ENCODE measurements around the gene PHOSPHO1.
"Not testable (repeated sequence)": the region's sequence is repeated elsewhere in the genome, so short reads cannot be mapped to it uniquely, and the experiment has no call there.

Gene PHOSPHO1

GRCh38 chr17:49193513-49194296 is 36.9 kb downstream of the PHOSPHO1 start:
- DNase-seq (ENCODE audit: low read depth in 2 of 2) = no peak

DNA sequence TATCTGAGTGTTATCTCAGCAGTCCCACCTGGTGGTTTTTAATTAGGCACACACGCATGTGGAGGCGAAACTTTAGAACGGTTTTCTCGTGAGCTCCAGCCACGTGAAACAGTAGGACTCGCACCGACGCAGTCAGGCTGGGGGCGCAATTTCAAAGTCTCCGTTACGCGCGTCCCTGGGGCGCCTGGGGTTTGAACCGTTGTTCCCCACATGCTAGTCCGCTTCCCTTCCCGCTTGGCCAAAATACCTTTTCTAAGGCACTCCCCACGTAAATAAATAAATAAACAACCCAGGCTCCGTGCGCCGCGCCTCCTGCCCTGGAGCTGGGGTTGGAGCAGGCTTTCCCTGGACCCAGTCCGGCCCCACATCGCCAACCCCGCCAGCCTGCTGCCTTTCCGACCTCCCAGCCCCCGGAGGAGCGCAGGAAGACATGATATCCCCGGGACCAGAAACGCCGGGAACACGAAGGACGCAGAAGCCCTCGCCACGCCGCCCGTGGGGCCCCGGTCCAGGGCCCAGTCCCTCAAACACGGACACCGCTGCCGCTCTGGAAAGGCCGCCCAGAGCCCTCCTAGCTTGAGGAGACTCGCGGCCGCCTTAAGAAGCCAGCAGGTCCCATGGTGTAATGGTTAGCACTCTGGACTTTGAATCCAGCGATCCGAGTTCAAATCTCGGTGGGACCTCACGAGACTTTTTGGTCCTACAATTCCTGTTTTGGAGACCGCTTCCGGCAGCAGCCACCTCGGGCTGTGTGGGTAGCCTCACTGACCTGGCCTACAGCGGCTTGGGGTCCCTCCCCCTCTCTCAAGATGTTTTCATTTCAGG is 38.5 kb downstream of the PHOSPHO1 start:
- DNase-seq (ENCODE audit: low read depth in 2 of 2) = peak; percentile 62 to 64

- no peak for DNase-seq (ENCODE audit: low read depth in 2 of 2)
These were observed 39.1 kb downstream of the PHOSPHO1 start for GRCh38 chr17:49191409-49191916.

DNA sequence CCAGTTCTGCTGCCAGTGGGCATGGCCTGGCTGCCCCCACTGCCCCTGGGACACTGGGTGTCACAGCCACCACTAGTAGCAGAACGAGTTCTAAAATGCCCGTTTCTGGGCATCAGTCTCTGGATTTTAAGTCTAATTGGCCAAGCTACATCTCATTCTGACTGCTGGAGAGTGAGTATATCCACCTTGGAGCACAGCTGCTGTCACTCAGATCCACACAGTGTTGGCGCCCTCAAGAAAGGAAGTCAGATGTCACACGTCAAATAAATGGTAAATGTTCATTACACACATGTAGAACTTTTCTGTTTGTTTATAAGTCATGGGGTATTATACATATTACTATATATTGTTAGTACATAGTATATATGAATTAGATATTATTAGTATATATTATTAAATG is 39.7 kb downstream of the PHOSPHO1 start:
- DNase-seq (ENCODE audit: low read depth in 2 of 2) = no peak

DNA sequence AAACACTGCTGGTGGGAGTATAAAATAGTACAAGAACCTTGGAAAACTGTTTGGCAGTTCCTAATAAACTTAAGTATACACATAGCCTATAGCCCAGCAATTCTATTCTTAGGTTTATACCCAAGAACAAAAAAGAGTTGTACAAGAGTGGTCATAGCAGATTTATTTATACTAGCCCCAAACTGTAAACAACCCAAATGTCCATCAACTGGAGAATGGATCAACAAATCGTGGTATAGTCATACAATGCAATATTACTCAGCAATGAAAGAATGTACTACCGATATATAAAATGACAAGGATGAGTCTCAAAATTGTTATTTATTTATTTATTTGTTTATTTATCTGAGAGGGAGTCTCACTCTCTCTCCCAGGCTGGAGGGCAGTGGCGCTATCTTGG is 43.3 kb downstream of the PHOSPHO1 start:
- no peak for DNase-seq (ENCODE audit: low read depth in 2 of 2)

- DNase-seq (ENCODE audit: low read depth in 2 of 2) = not testable (repeated sequence)
These were observed 45.2 kb downstream of the PHOSPHO1 start for GRCh38 chr17:49185381-49185780.

- not testable (repeated sequence) for DNase-seq (ENCODE audit: low read depth in 2 of 2)
These were observed 46.1 kb downstream of the PHOSPHO1 start for GRCh38 chr17:49184522-49184921.

- DNase-seq (ENCODE audit: low read depth in 2 of 2) = no peak
These were observed 46.8 kb downstream of the PHOSPHO1 start for GRCh38 chr17:49183801-49184200.

DNA sequence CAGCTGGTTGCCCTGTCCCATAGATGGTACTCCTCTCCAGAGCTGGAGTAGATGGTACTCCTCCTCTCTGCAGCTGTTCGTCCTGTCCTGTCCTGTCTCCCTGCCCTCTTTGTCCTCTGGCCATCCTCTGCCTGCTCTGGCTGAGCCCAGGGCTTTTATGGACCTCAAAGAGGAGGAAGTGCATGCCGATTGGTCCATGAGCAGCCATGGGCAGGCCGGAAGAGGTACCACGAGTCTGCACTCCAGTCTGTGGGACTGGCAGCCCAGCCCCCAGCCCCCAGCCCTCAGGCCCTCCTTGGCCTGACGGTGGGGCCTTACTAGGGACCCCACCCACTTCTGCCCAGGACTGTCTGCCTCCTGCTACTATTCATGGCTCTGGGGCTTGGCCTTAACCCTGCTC is 47.2 kb downstream of the PHOSPHO1 start:
- no peak for DNase-seq (ENCODE audit: low read depth in 2 of 2)

- no peak for DNase-seq (ENCODE audit: low read depth in 2 of 2)
These were observed 49.5 kb downstream of the PHOSPHO1 start for GRCh38 chr17:49180998-49181635.

DNA sequence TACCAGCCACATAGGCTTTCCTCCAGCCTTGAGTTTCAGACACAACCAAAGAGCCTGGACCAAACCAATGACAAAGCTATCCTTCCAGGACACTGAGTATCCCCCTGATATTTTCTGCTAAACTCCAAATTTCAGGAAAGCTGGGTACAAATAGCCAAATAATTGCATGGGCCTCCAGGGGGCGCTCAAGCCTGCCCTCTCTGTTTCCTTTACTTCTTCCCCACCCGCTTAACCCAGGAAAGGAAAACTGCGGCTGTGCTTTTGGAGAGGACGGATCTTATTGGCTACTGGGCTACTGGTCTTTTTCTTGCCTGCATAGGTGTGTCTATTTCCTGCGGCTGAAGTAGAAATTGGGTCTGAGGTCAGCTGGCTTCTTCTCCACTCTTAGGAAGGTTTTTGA is 50.3 kb downstream of the PHOSPHO1 start:
- peak in 1 of 2 donors; percentile 24 for DNase-seq (ENCODE audit: low read depth in 2 of 2)

- not testable (repeated sequence) for DNase-seq (ENCODE audit: low read depth in 2 of 2)
These were observed 54.6 kb downstream of the PHOSPHO1 start for GRCh38 chr17:49175978-49176377.
